ENCODE data around the gene PACSIN1. TPM values are rescaled to one million over a fixed set of nuclear protein-coding genes. Genes with fewer than 3 reads are reported as not detected.

Gene PACSIN1
- total RNA-seq, 1 experiment from 2014 or later, result 5.0 TPM

DNA sequence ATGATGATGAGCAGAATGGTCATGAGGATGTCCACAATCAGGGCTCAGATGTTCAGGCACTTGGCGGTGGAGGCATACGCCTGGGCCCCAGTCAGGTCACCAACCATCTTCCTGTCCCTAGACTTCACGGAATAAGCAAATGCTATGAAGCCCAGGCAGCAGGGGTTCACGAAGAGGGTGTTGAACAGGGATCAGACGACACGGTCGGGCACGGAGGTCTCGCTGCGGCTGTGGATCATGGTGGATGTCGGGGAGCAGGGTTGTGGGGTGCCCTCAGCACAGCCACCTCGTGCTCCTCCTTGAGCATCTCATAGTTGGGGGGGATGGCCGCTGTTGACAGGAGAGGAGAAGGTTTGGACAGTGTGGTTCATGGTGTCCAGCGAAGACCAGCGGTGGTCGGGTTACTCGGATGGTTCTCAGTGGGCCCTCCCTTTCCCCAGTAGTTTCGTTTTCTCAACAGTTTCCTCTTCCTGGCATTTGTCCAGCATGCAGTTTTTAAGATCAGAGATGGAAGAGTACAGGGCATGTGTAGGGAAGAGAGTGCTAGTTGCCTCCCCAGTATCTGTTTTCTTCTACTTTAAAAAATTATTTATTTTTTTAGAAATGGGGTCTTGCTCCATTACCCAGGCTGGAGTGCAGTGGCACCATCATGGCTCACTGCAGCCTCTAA, 110.5 kb downstream of the PACSIN1 start:
- intact Hi-C loops (cut with micrococcal nuclease), result no loop called here
- Histone ChIP-seq H3K27ac (ENCODE audit: low read depth, low read length) (no peak overlapping the region), H3K36me3 (ENCODE audit: control insufficient read depth in 1 of 2, insufficient read depth in 2 of 2, low read length in 2 of 2) (no peaks in the 10 kb centered on the region), H3K4me3 (replicated peaks in 1 of 2; ENCODE audit: low read depth in 1 of 2, low read length in 2 of 2) (no peak overlapping the region), H3K79me2 (ENCODE audit: insufficient read depth, low read length) (no peaks in the 10 kb centered on the region), H3K4me2 (ENCODE audit: low read length) (no peak overlapping the region), H3K9ac (ENCODE audit: low read length) (no peak overlapping the region), H3K27me3 (ENCODE audit: insufficient read depth, low read length) (no peaks in the 10 kb centered on the region), H2AFZ (ENCODE audit: low read depth, low read length, poor library complexity, severe bottlenecking) (no peak overlapping the region), H3K9me3 (ENCODE audit: control insufficient read depth in 1 of 2, insufficient read depth in 1 of 2, low read depth in 1 of 2, low read length in 2 of 2) (no peaks in the 10 kb centered on the region), H3K4me1 (ENCODE audit: control insufficient read depth in 1 of 2, insufficient read depth in 2 of 2, low read length in 2 of 2) (no peaks in the 10 kb centered on the region), H4K20me1 (ENCODE audit: insufficient read depth) (no peaks in the 10 kb centered on the region), H3K9me2 (ENCODE audit: insufficient read depth) (no peaks in the 10 kb centered on the region)
- DNase-seq (ENCODE audit: low read depth, low spot score) (no peak), ATAC-seq (no peak)
- CTCF ChIA-PET, result no interaction called here
- no TSS peak for BruUV-seq (replicated peaks)
- POLR2A ChIA-PET, result no interaction called here
- TF ChIP-seq YY1 (IDR thresholded peaks at IDR 0.05; ENCODE audit: extremely low read depth, insufficient replicate concordance, low read depth, low read length), result no peak
- TF ChIP-seq SIN3A (IDR thresholded peaks at IDR 0.05; ENCODE audit: low read depth), result no peak
- no peak for TF ChIP-seq SRF (IDR thresholded peaks at IDR 0.05; ENCODE audit: low read depth)
- TF ChIP-seq ZFX (IDR thresholded peaks at IDR 0.05), result no peak
- TF ChIP-seq MAX (IDR thresholded peaks at IDR 0.05), result no peak
- no peak for TF ChIP-seq POLR2A (IDR thresholded peaks at IDR 0.05; ENCODE audit: borderline replicate concordance, extremely low read depth, insufficient read depth, insufficient read length)
- no peak for TF ChIP-seq EGR1 (IDR thresholded peaks at IDR 0.05; ENCODE audit: low read depth)
- TF ChIP-seq EZH2phosphoT487 (IDR thresholded peaks at IDR 0.05; ENCODE audit: borderline replicate concordance), result no peak
- TF ChIP-seq, protein P1, sequence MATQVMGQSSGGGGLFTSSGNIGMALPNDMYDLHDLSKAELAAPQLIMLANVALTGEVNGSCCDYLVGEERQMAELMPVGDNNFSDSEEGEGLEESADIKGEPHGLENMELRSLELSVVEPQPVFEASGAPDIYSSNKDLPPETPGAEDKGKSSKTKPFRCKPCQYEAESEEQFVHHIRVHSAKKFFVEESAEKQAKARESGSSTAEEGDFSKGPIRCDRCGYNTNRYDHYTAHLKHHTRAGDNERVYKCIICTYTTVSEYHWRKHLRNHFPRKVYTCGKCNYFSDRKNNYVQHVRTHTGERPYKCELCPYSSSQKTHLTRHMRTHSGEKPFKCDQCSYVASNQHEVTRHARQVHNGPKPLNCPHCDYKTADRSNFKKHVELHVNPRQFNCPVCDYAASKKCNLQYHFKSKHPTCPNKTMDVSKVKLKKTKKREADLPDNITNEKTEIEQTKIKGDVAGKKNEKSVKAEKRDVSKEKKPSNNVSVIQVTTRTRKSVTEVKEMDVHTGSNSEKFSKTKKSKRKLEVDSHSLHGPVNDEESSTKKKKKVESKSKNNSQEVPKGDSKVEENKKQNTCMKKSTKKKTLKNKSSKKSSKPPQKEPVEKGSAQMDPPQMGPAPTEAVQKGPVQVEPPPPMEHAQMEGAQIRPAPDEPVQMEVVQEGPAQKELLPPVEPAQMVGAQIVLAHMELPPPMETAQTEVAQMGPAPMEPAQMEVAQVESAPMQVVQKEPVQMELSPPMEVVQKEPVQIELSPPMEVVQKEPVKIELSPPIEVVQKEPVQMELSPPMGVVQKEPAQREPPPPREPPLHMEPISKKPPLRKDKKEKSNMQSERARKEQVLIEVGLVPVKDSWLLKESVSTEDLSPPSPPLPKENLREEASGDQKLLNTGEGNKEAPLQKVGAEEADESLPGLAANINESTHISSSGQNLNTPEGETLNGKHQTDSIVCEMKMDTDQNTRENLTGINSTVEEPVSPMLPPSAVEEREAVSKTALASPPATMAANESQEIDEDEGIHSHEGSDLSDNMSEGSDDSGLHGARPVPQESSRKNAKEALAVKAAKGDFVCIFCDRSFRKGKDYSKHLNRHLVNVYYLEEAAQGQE (IDR thresholded peaks at IDR 0.05; ENCODE audit: low read depth), result no peak
- TF ChIP-seq SP1 (IDR thresholded peaks at IDR 0.05; ENCODE audit: low read depth), result no peak
- TF ChIP-seq JUND (IDR thresholded peaks at IDR 0.05), result no peak
- TF ChIP-seq POLR2AphosphoS5 (IDR thresholded peaks at IDR 0.05; ENCODE audit: low read depth, low read length), result no peak
- RAD21 ChIA-PET (ENCODE audit: low non-redundant PET in 1 of 2, low total read pairs in 2 of 2, uncharacterized antibody in 2 of 2, unreplicated experiment in 2 of 2), result no interaction called here
